Kidney epithelial cell (primary cell): ENCODE results near the gene DDI2. TPM values are rescaled to one million over a fixed set of nuclear protein-coding genes. Genes with fewer than 3 reads are reported as not detected.

Source experiments
- DNase-seq: peaks from one replicate; pipeline ENCODE4 v3.0.0-alpha.2; 2010; ENCODE audit warnings: low read depth
- H3K27me3 ChIP-seq: 2 replicates; pipeline ENCODE4 v1.6.0; 2011; ENCODE audit warnings: low read length; ENCODE audit not compliant: control insufficient read depth, insufficient read depth
- H3K36me3 ChIP-seq: 2 replicates; pipeline ENCODE4 v1.5.1; 2011; ENCODE audit warnings: low read length; ENCODE audit not compliant: control insufficient read depth, insufficient read depth
- H3K4me3 ChIP-seq: 2 replicates; pipeline ENCODE4 v1.5.1; 2011; ENCODE audit warnings: low read depth, mild to moderate bottlenecking, control low read depth, low read length
- CTCF ChIP-seq: IDR thresholded peaks from 2 replicates; pipeline ENCODE4 v1.5.1; 2011; ENCODE audit warnings: mild to moderate bottlenecking, moderate library complexity, low read length, control low read depth, inconsistent platforms; ENCODE audit not compliant: insufficient read depth, poor library complexity, severe bottlenecking
- total RNA-seq: library from RNA; depleted of rRNA; stranded (reverse); fragments of >200 nt; gene quantifications from 2 replicates; pipeline ENCODE4 v1.2.3, GENCODE V29; 2015

DDI2 gene
- total RNA-seq, 1 donor from 2014 or later: 16.9 TPM

GRCh38 chr1:15667362-15667761 lies 50.1 kb downstream of the DDI2 start:
- no peak overlapping the region for H3K4me3 ChIP-seq
- no peak for DNase-seq
- H3K27me3 ChIP-seq: no peaks in the 10 kb centered on the region
- no peaks in the 10 kb centered on the region for H3K36me3 ChIP-seq
- no peak for TF ChIP-seq CTCF

- TF ChIP-seq CTCF: no peak
- H3K27me3 ChIP-seq: no peaks in the 10 kb centered on the region
- H3K4me3 ChIP-seq: no peak overlapping the region
- DNase-seq: no peak
- no peaks in the 10 kb centered on the region for H3K36me3 ChIP-seq
Measured at GRCh38 chr1:15668089-15668754, 51.0 kb downstream of the DDI2 start.

- no peak for DNase-seq
- no peak for TF ChIP-seq CTCF
- H3K4me3 ChIP-seq: no peak overlapping the region
- H3K27me3 ChIP-seq: no peaks in the 10 kb centered on the region
- no peaks in the 10 kb centered on the region for H3K36me3 ChIP-seq
Measured at GRCh38 chr1:15669074-15669473, 51.8 kb downstream of the DDI2 start.

- Histone ChIP-seq H3K27me3 (no peaks in the 10 kb centered on the region), H3K36me3 (no peaks in the 10 kb centered on the region), H3K4me3 (no peak overlapping the region)
- no peak for TF ChIP-seq CTCF
- DNase-seq: no peak
Measured at GRCh38 chr1:15669864-15670263, 52.6 kb downstream of the DDI2 start.

GRCh38 chr1:15671430-15671829 lies 54.2 kb downstream of the DDI2 start:
- DNase-seq: no peak

More at GRCh38 chr1:15671430-15671829, 54.2 kb downstream of the DDI2 start:
- Histone ChIP-seq H3K36me3 (no peaks in the 10 kb centered on the region), H3K27me3 (no peaks in the 10 kb centered on the region), H3K4me3 (no peak overlapping the region)
- no peak for TF ChIP-seq CTCF
